ENCODE data around the gene PXK.

GRCh38 chr3:58391156-58391865, 58.6 kb downstream of the PXK start:
- TF ChIP-seq YY1 (IDR thresholded peaks at IDR 0.05; ENCODE audit: insufficient read depth, insufficient read length) (no peak), SUZ12 (IDR thresholded peaks at IDR 0.05; ENCODE audit: extremely low read depth, insufficient read depth, insufficient read length) (no peak)
